Esophagus muscularis mucosa (tissue), 4 donors: ENCODE data around the gene BRF1. TPM values are rescaled to one million over a fixed set of nuclear protein-coding genes. Genes with fewer than 3 reads are reported as not detected.

Source experiments
- DNase-seq: peaks from one replicate; pipeline ENCODE4 v3.0.0-alpha.2; 2017; ENCODE audit errors: extremely low spot score
- H3K27ac ChIP-seq, 4 donors: fragments of 200-600 bp; sonication (generic); replicated peaks in 1 of 4; 1 replicate in 3 of 4; 2 replicates in 1 of 4; pipeline ENCODE4 v1.5.1; 2016 to 2019; ENCODE audit warnings: mild to moderate bottlenecking in 1 of 4
- H3K27me3 ChIP-seq, 4 donors: fragments of 200-600 bp; sonication (generic); one replicate each; pipeline versions ENCODE4 v1.5.1 to v1.6.0; 2016 to 2019
- H3K36me3 ChIP-seq, 4 donors: fragments of 200-600 bp; sonication (generic); one replicate each; pipeline ENCODE4 v1.5.1; 2016 to 2019
- H3K4me1 ChIP-seq, 4 donors: fragments of 200-600 bp; sonication (generic); one replicate each; pipeline ENCODE4 v1.5.1; 2016 to 2019
- H3K4me3 ChIP-seq, 4 donors: fragments of 200-600 bp; sonication (generic); 1 replicate in 2 of 4; 2 replicates in 2 of 4; pipeline ENCODE4 v1.5.1; 2016 to 2019; ENCODE audit warnings: mild to moderate bottlenecking in 4 of 4, moderate library complexity in 1 of 4
- H3K9me3 ChIP-seq, 4 donors: fragments of 200-600 bp; sonication (generic); 1 replicate in 3 of 4; 2 replicates in 1 of 4; pipeline ENCODE4 v1.5.1; 2016 to 2019
- CTCF ChIP-seq, 3 experiments: fragments of 200-600 bp in 2 of 3; fragments of 450-650 bp in 1 of 3; sonication (generic) in 2 of 3; IDR thresholded peaks; one replicate each; pipeline ENCODE4 v1.5.1; 2017 to 2019; ENCODE audit warnings: antibody characterized with exemption in 3 of 3, mild to moderate bottlenecking in 2 of 3, moderate library complexity in 1 of 3
- EP300 ChIP-seq: sonication (generic); formaldehyde crosslinking; IDR thresholded peaks from one replicate; pipeline ENCODE4 v1.6.1; 2017; ENCODE audit warnings: antibody characterized with exemption
- POLR2A ChIP-seq: fragments of 450-650 bp; IDR thresholded peaks from one replicate; pipeline ENCODE4 v1.6.1; 2017; ENCODE audit warnings: antibody characterized with exemption, moderate library complexity, mild to moderate bottlenecking, low read depth
- POLR2AphosphoS5 ChIP-seq, 2 donors: sonication (generic); formaldehyde crosslinking; IDR thresholded peaks; one replicate each; pipeline ENCODE4 v1.6.1; 2017; ENCODE audit warnings: antibody characterized with exemption in 2 of 2
- WGBS: methylation state at CpG from one replicate; pipeline ENCODE4 v1.1.5; 2018; 5-methylcytosine and 5-hydroxymethylcytosine counted together
- intact Hi-C: fragments of 100-400 bp; cut with DNase I; formaldehyde crosslinking; loops from one replicate; pipeline ENCODE4 v1.15.1; 2023
- total RNA-seq, 4 donors: library from RNA; depleted of rRNA; stranded (reverse); fragments of >200 nt; gene quantifications; one replicate each; pipeline versions ENCODE4 v1.1.0 to v1.2.1, GENCODE V29; 2016

The BRF1 gene
- total RNA-seq, 4 donors from 2014 or later, result 23.0 to 47.3 (median 41.4) TPM

- Histone ChIP-seq H3K4me3 (no peak overlapping the region), H3K36me3 (peaks cover 35 to 86% (median 83%) of the 10 kb centered on the region in 4 donors), H3K27ac (no peak overlapping the region), H3K9me3 (no peaks in the 10 kb centered on the region), H3K4me1 (peaks cover 0 to 7% (median 2%) of the 10 kb centered on the region in 4 donors), H3K27me3 (no peaks in the 10 kb centered on the region)
- WGBS, result 85% methylated on average over 10 of the region's 10 CpGs
- no peak for DNase-seq
- intact Hi-C loops, result no loop called here
- TF ChIP-seq EP300, result no peak
- no peak for TF ChIP-seq POLR2A
- TF ChIP-seq CTCF (IDR thresholded peaks at IDR 0.05), result no peak
- no peak for TF ChIP-seq POLR2AphosphoS5 (IDR thresholded peaks at IDR 0.05)
Observed at GRCh38 chr14:105213361-105213760, 87.4 kb downstream of the BRF1 start.

GRCh38 chr14:105212541-105213300 is 88.1 kb downstream of the BRF1 start:
- H3K9me3 ChIP-seq, result no peaks in the 10 kb centered on the region
- H3K27ac ChIP-seq, result no peak overlapping the region
- peaks cover 0 to 8% (median 2%) of the 10 kb centered on the region in 4 donors for H3K4me1 ChIP-seq
- 83% methylated on average over 11 of the region's 18 CpGs for WGBS
- no peak overlapping the region for H3K4me3 ChIP-seq
- H3K36me3 ChIP-seq, result peaks cover 35 to 80% (median 77%) of the 10 kb centered on the region in 4 donors
- TF ChIP-seq CTCF (IDR thresholded peaks at IDR 0.05) (no peak), POLR2A (no peak), POLR2AphosphoS5 (IDR thresholded peaks at IDR 0.05) (no peak), EP300 (no peak)
- DNase-seq, result no peak
- H3K27me3 ChIP-seq, result no peaks in the 10 kb centered on the region
- intact Hi-C loops, result no loop called here

- Histone ChIP-seq H3K4me3 (no peak overlapping the region), H3K36me3 (peaks cover 26 to 70% (median 67%) of the 10 kb centered on the region in 4 donors), H3K9me3 (no peaks in the 10 kb centered on the region), H3K4me1 (peaks cover 5 to 18% (median 12%) of the 10 kb centered on the region in 4 donors), H3K27me3 (no peaks in the 10 kb centered on the region), H3K27ac (no peak overlapping the region)
- intact Hi-C loops, result no loop called here
- no peak for DNase-seq
- WGBS, result 94% methylated on average over 8 of the region's 9 CpGs
- TF ChIP-seq POLR2A (no peak), CTCF (IDR thresholded peaks at IDR 0.05) (no peak), EP300 (no peak), POLR2AphosphoS5 (IDR thresholded peaks at IDR 0.05) (no peak)
Observed at GRCh38 chr14:105211758-105212089, 89.1 kb downstream of the BRF1 start.

GRCh38 chr14:105211086-105211757 is 89.6 kb downstream of the BRF1 start:
- H3K4me1 ChIP-seq, result peaks cover 5 to 20% (median 13%) of the 10 kb centered on the region in 4 donors
- H3K4me3 ChIP-seq, result no peak overlapping the region
- intact Hi-C loops, result no loop called here
- peaks cover 25 to 65% (median 62%) of the 10 kb centered on the region in 4 donors for H3K36me3 ChIP-seq
- 85% methylated on average over 22 of the region's 23 CpGs for whole genome bisulfite sequencing
- no peak for DNase-seq
- TF ChIP-seq POLR2AphosphoS5 (IDR thresholded peaks at IDR 0.05) (no peak), POLR2A (no peak), CTCF (IDR thresholded peaks at IDR 0.05) (no peak), EP300 (no peak)
- no peak overlapping the region for H3K27ac ChIP-seq
- H3K9me3 ChIP-seq, result no peaks in the 10 kb centered on the region
- H3K27me3 ChIP-seq, result no peaks in the 10 kb centered on the region
